ENCODE data around the gene USP7.

USP7 gene

GRCh38 chr16:8915722-8916301 lies 47.9 kb downstream of the USP7 start:
- Histone ChIP-seq H3K36me3 (peaks cover 71 to 100% (median 90%) of the 10 kb centered on the region in 3 donors), H3K4me1 (no peaks in the 10 kb centered on the region)
- no peak for DNase-seq

GRCh38 chr16:8914098-8914497 lies 49.6 kb downstream of the USP7 start:
- intact Hi-C loops (cut with DNase I; ENCODE audit: low total_unique reads): loop anchor here (10.0 kb wide), 1 partner anchor 91 kb away; no protein-coding TSS in a partner anchor
- H3K36me3 ChIP-seq: peaks cover 60 to 100% (median 90%) of the 10 kb centered on the region in 3 donors
- no peak for TF ChIP-seq CTCF (IDR thresholded peaks at IDR 0.05)
- H3K9me3 ChIP-seq: no peaks in the 10 kb centered on the region
- no peak overlapping the region for H3K4me3 ChIP-seq
- no peaks in the 10 kb centered on the region for H3K27me3 ChIP-seq
- H3K27ac ChIP-seq: no peak overlapping the region
- no peaks in the 10 kb centered on the region for H3K4me1 ChIP-seq
- no peak for DNase-seq

More at GRCh38 chr16:8915722-8916301, 47.9 kb downstream of the USP7 start:
- Histone ChIP-seq H3K9me3 (no peaks in the 10 kb centered on the region), H3K4me3 (no peak overlapping the region), H3K27ac (no peak overlapping the region), H3K27me3 (no peaks in the 10 kb centered on the region)
- no peak for TF ChIP-seq CTCF (IDR thresholded peaks at IDR 0.05)
- intact Hi-C loops (cut with DNase I; ENCODE audit: low total_unique reads): loop anchor here (10.0 kb wide), 1 partner anchor 89 kb away; no protein-coding TSS in a partner anchor

- H3K4me1 ChIP-seq: no peaks in the 10 kb centered on the region
- peaks cover 60 to 100% (median 90%) of the 10 kb centered on the region in 3 donors for H3K36me3 ChIP-seq
- H3K9me3 ChIP-seq: no peaks in the 10 kb centered on the region
- no peak for TF ChIP-seq CTCF (IDR thresholded peaks at IDR 0.05)
- intact Hi-C loops (cut with DNase I; ENCODE audit: low total_unique reads): loop anchor here (10.0 kb wide), 1 partner anchor 92 kb away; no protein-coding TSS in a partner anchor
- no peak for DNase-seq
- no peak overlapping the region for H3K27ac ChIP-seq
- H3K27me3 ChIP-seq: no peaks in the 10 kb centered on the region
- no peak overlapping the region for H3K4me3 ChIP-seq
These were observed 50.9 kb downstream of the USP7 start for GRCh38 chr16:8912793-8913192.

GRCh38 chr16:8910811-8911210 lies 52.9 kb downstream of the USP7 start:
- DNase-seq: no peak
- H3K36me3 ChIP-seq: peaks cover 47 to 99% (median 83%) of the 10 kb centered on the region in 3 donors
- H3K27ac ChIP-seq: no peak overlapping the region
- H3K4me1 ChIP-seq: peaks cover 0 to 19% (median 0%) of the 10 kb centered on the region in 4 donors
- H3K9me3 ChIP-seq: no peaks in the 10 kb centered on the region
- no peak for TF ChIP-seq CTCF (IDR thresholded peaks at IDR 0.05)
- intact Hi-C loops (cut with DNase I; ENCODE audit: low total_unique reads): loop anchor here (10.0 kb wide), 1 partner anchor 94 kb away; no protein-coding TSS in a partner anchor
- no peaks in the 10 kb centered on the region for H3K27me3 ChIP-seq
- H3K4me3 ChIP-seq: no peak overlapping the region

GRCh38 chr16:8908810-8909468 lies 54.8 kb downstream of the USP7 start:
- intact Hi-C loops (cut with DNase I; ENCODE audit: low total_unique reads): no loop called here
- H3K27me3 ChIP-seq: no peaks in the 10 kb centered on the region
- no peak overlapping the region for H3K4me3 ChIP-seq
- H3K4me1 ChIP-seq: peaks cover 0 to 19% (median 0%) of the 10 kb centered on the region in 4 donors
- H3K36me3 ChIP-seq: peaks cover 47 to 99% (median 81%) of the 10 kb centered on the region in 3 donors
- H3K9me3 ChIP-seq: no peaks in the 10 kb centered on the region
- TF ChIP-seq CTCF (IDR thresholded peaks at IDR 0.05): no peak
- no peak for DNase-seq
- H3K27ac ChIP-seq: no peak overlapping the region

Measured in tibial artery (tissue), 4 donors.